Measurements from ENCODE around the gene NAA20.

The NAA20 gene

GRCh38 chr20:19990850-19991249, 26.3 kb upstream of the NAA20 start:
- no peak for DNase-seq (ENCODE audit: extremely low read depth, low read depth)
- TF ChIP-seq CTCF (IDR thresholded peaks at IDR 0.05; ENCODE audit: low read depth, low read length, missing control alignments): no peak
- H3K4me3 ChIP-seq (replicated peaks; ENCODE audit: low read depth, low read length): no peak overlapping the region

DNA sequence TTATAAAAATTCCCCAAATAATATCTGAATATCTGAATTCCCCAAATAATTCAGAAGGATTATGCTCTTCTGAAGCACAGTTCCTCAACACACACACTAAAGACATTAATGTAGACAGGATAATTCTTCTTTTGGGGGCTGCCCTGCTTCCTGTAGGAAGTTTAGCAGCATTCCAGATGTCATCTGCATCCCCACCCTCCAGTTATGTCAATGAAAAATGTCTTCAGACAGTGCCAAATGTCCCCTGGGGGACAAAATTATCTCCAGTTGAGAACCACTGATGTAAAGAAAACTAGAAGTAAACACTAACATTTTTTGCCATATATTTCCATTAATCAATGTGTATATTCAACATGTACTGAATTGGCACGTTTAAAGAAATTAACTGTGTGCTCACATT, 25.9 kb upstream of the NAA20 start:
- TF ChIP-seq CTCF (IDR thresholded peaks at IDR 0.05; ENCODE audit: low read depth, low read length, missing control alignments): no peak
- no peak overlapping the region for H3K4me3 ChIP-seq (replicated peaks; ENCODE audit: low read depth, low read length)
- no peak for DNase-seq (ENCODE audit: extremely low read depth, low read depth)

GRCh38 chr20:19991854-19992253, 25.3 kb upstream of the NAA20 start:
- H3K4me3 ChIP-seq (replicated peaks; ENCODE audit: low read depth, low read length): no peak overlapping the region
- no peak for DNase-seq (ENCODE audit: extremely low read depth, low read depth)
- TF ChIP-seq CTCF (IDR thresholded peaks at IDR 0.05; ENCODE audit: low read depth, low read length, missing control alignments): no peak

DNA sequence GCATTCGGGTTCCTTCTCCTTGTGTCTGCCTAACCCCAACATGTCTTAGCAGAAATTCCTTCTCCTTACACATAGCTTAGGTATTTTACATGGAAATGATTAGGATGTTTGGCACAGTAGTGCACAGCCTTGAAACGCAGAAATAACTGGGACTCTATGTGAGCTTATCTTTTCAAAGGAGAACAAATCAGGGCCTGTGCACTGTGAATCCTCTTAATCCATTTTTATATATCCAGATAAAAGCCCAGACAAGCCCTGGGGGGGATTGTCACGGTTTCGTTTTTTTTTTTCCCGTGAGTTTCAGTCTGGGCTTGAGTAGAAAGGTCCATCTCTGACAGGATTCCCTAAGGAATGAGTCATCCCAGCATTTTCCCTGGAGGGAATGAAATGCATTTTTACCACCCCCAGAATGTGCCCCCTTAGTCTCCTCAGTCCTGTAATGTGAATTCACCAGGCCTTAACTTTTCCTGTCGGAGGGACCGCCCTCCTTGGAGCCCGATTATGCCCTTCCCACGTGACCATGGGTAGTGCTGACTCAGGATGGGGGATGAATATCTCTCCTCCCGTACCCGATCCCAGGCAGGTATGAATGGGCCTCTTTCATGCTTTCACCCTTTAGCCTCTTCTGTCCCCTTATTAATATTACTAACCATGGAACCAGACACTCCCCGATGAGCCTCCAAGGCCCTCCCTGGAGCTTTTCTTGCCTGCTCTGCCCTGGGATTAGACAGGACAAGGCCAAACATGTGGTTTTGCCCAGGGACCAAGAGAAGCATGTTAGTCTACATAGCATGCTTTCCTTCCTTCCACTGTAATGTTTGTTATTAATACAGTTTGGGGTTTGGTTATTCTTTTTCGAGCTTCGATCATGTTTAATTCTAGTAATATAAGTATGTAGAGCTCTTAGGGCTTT, 23.9 kb upstream of the NAA20 start:
- peak; percentile 93 for DNase-seq (ENCODE audit: extremely low read depth, low read depth)
- no peak for TF ChIP-seq CTCF (IDR thresholded peaks at IDR 0.05; ENCODE audit: low read depth, low read length, missing control alignments)
- peak overlapping the region; percentile 22 for H3K4me3 ChIP-seq (replicated peaks; ENCODE audit: low read depth, low read length)

- H3K4me3 ChIP-seq (replicated peaks; ENCODE audit: low read depth, low read length): peak overlapping the region; percentile 22
- peak; percentile 79 for DNase-seq (ENCODE audit: extremely low read depth, low read depth)
- TF ChIP-seq CTCF (IDR thresholded peaks at IDR 0.05; ENCODE audit: low read depth, low read length, missing control alignments): no peak
Measured at GRCh38 chr20:19993958-19994669, 23.0 kb upstream of the NAA20 start.

DNA sequence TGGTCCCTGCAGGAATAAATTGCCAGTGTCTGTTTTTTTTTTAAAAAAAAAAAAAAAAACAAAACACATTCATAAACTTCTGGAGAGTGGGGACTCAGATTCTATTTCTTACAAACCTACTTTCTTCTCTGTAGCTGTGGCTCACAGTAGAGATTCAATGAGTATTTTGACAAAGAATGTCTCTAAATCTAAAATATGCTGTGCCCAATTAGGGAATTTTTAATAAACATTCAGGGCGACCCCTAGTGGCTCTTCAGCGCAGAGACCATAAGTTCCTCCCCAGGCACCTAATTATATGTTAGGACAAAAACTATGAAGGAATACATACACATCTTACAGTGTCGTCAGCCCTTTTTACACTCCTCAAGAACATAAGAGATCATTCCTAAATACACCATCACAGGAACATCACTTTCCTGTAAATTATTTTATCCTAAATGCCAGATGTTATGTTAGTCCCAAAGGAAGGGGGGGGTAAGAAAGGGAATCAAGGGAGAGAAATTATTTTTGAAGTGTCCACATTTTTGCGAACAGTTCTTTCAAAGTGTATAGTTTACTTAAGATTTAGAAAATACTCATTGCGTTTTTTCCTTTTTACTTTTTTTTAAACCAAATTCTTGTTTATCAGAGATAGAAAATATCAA, 21.8 kb upstream of the NAA20 start:
- DNase-seq (ENCODE audit: extremely low read depth, low read depth): no peak
- peak; percentile 73 for TF ChIP-seq CTCF (IDR thresholded peaks at IDR 0.05; ENCODE audit: low read depth, low read length, missing control alignments)
- H3K4me3 ChIP-seq (replicated peaks; ENCODE audit: low read depth, low read length): no peak overlapping the region
